ENCODE measurements around the gene COL12A1.

Gene COL12A1

DNA sequence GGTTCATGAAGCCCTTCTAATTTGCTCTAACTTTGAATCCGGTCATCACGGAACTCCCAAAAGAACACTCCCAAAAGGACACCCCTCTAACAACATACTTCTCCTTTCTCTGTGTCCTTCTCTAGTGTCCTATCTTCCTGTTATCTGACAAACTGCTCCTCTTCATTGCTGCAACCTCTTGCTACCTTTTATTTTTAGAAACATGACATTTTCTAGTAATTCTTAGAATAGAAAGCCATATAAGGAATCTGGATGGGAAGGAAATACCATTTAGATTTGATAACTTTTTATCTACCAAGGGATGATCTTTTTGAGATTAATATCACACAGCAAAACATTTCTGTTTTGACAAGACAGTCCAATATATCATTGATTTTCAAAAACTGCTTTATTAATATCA is 63.1 kb downstream of the COL12A1 start:
- no peak for DNase-seq (ENCODE audit: low spot score)

DNA sequence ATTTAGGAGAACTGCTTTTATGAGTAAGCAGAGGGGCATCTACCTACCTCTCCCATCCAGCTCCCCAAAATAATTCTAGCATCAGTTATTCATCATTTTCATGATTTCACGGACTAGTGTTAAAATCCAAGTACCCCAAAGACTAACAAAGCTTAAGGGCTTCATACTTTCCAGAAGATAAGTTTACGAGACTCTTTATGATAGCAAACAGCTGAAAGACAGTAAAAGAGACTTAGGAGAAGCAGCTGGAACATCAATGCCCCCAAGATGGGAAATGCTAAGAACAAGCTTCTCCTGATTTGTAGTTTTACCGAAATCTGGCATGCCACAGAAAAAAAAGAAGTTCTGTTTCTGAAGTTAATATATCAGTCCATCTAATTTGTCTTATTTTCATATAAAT is 70.0 kb downstream of the COL12A1 start:
- DNase-seq (ENCODE audit: low spot score), result no peak

DNA sequence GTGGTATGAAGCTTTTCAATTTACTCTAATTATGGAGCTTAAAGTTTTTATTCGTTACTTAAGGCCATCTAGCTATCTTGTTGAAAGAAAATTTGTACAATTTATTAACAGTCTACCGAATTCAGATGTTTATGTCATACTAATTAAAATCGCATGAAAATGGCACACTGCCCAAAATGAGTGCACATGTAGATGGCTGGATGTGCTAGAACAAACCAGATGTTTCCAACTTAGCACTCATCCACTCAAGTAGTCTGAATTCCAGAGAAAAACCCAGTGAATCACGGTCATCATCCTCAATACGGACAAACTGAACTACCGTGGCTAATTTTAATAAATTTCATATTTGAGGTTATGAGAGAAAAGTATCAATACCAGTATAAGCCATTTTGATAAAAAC is 70.4 kb downstream of the COL12A1 start:
- DNase-seq (ENCODE audit: low spot score), result no peak

DNA sequence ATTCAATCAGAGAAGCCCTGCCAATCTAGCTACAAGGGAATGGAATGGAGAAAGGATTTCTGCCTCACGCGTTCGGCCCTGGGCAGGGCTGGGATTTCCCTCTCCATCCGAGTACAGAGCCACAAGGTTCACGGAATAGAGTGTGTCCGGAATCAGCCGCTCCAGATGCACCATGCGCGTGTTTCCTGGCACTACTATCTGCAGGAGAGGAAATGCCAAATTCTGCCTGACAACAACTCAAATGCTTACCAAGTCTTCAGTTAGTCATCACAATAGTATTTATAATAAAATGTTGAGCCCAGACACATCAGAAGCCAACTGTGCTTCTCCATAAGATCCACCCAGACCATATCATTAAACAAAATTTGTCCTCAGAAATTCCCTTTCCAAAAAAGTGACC is 75.1 kb downstream of the COL12A1 start:
- no peak for DNase-seq (ENCODE audit: low spot score)

DNA sequence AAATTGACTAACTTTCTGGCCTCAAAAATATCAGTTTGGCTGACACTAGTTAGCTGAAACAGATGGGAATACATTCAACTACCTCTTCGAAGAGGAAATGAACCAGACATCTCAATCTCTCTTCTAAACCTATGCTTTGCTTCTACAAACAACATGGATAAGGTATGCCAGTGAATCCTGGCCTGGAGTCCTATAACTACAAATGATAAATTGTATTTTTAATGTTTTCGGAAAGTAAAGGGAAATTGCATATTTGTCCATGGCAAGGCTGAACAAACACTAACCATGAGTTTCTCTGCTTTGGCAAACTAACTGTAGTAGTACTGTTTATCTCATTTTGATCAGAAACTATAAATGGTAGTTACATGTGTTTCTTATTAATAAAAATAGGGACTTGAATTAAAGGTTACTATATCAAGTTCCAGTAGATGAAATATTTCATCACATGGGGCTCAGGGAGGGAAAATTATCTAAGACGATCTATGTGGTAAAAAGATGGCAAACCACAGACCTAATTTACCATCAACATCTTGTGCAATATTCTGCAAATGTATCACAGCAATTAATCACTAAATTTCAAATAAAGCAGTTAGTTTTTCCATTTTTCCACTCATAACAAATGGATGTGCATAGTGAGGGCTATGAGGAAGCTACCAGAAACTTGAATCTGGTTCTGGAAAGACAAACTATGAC is 76.8 kb downstream of the COL12A1 start:
- DNase-seq (ENCODE audit: low spot score), result no peak

DNA sequence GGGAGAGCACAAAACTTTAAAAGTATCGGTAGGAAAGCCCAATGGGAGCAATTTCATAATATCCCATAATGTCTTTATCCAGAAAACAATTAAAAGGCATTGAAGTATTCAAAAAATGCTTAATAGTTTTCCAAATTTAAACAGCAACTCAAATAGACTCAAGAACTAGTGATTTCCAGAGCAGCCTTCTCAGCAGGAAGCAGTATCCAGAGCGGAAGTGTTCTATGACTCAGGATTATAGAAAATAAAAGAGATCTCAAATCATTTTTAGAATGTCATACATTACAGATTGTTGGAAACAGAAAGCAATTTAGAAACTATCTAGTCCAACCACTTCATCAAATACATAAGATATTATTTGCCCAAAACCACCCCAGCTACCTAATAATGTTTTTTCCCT is 79.3 kb downstream of the COL12A1 start:
- DNase-seq (ENCODE audit: low spot score), result no peak

GRCh38 chr6:75124983-75125382 is 80.9 kb downstream of the COL12A1 start:
- DNase-seq (ENCODE audit: low spot score), result no peak

- no peak for DNase-seq (ENCODE audit: low spot score)
Measured at GRCh38 chr6:75124085-75124484, 81.8 kb downstream of the COL12A1 start.

DNA sequence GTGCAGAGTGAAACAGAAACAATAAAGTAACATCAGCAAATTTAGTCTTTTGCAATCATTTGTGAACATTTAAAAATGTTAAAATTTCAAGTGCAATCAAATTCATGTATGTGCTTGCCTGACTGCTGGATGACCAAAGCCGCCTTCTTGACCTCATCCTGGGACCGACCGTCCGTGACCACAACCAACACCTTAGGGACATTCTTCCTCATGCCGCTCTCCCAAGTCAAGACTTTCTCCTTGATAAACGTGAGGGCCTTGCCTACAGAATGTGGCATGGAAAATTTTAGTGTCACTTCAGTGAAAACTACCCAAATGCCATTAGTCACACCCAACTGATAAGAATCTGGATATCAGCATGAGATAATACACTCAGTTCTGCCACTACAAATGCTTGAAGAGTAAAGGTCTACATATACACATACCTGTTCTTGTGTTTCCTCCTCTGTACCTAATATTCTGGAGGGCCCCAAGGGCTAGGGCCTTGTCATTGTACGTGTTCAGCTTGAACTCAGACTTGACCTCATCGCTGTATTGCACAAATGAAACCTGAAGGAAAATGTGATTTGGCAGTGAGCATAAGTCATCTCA is 86.8 kb downstream of the COL12A1 start:
- DNase-seq (ENCODE audit: low spot score), result no peak

DNA sequence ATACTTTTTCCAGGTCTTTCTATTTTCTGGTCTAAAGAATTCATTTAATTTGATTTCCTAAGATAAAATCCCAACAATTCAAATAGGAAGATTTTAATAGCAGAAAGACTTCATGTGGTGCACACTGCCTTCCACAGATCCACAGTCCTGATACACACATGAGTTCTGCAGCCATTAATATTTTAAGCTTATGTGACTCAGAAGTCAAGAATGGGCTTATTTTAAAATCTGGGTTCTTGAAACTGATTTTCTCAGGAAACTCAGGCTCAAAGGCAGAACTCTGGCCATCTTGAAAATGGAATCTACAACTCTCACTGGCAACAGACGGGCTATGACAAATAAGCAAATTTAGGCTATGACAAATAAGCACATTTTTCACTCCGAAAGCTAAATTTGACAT is 88.2 kb downstream of the COL12A1 start:
- no peak for DNase-seq (ENCODE audit: low spot score)

DNA sequence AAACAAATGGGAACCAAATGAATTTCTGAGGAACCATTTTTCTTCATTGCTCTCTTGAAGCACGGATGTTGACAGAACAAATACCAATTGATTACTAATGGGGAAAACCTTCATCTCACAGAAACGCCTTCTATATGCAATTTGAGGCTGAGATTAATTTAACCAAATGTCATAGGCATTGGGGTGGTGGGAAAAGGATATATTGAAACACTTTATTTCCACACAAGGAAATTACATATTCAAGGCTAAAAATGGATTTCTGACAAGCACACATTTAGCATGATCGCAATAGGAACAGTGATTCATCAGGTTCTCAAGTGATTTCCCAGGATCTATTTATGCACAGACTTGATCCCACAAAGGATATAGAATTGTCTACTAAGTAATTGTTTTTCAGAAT is 88.9 kb downstream of the COL12A1 start:
- DNase-seq (ENCODE audit: low spot score), result no peak

GRCh38 chr6:75115481-75115880 is 90.4 kb downstream of the COL12A1 start:
- no peak for DNase-seq (ENCODE audit: low spot score)

- DNase-seq (ENCODE audit: low spot score), result no peak
Measured at GRCh38 chr6:75114806-75115205, 91.0 kb downstream of the COL12A1 start.

GRCh38 chr6:75114195-75114594 is 91.7 kb downstream of the COL12A1 start:
- no peak for DNase-seq (ENCODE audit: low spot score)

- no peak for DNase-seq (ENCODE audit: low spot score)
Measured at GRCh38 chr6:75113446-75113845, 92.4 kb downstream of the COL12A1 start.

DNA sequence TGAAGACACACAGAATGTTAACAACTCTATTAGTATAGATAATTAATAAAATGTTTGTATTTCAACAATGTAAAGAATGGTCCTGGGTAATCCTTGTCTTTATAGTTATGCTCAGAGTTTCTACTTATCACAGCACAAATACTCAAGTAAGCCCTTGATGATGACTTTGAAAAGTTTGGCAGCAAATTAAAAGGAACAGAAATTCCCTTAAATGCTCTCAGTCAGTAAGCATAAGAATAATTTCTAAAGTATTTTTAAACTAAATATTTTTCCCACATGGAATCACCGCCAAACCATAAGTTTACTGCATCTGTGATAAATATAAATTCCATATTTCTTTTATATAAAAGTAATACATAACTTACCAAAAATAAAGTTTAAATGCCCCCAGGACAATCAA is 96.1 kb downstream of the COL12A1 start:
- no peak for DNase-seq (ENCODE audit: low spot score)

DNA sequence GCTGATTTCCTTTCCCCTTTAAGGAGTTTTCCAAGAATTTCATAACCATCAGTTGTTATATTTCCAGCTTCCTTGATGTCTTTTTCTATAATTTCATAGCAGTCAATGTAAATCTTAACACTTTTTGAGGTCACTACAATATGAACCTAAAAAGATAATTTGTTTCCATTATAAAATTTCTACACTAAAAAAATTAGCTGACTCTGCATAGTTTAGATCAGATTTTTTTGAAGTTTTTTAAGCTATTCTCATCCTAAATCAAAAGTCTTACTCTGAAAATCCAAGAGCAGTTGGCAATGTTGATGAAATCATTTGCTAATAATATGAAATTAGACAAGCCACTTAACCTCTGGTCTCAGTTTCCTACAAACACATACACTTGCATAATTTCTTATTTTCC is 96.8 kb downstream of the COL12A1 start:
- no peak for DNase-seq (ENCODE audit: low spot score)

GRCh38 chr6:75108333-75108974 is 97.4 kb downstream of the COL12A1 start:
- DNase-seq (ENCODE audit: low spot score), result no peak

- no peak for DNase-seq (ENCODE audit: low spot score)
Measured at GRCh38 chr6:75107913-75108312, 97.9 kb downstream of the COL12A1 start.

DNA sequence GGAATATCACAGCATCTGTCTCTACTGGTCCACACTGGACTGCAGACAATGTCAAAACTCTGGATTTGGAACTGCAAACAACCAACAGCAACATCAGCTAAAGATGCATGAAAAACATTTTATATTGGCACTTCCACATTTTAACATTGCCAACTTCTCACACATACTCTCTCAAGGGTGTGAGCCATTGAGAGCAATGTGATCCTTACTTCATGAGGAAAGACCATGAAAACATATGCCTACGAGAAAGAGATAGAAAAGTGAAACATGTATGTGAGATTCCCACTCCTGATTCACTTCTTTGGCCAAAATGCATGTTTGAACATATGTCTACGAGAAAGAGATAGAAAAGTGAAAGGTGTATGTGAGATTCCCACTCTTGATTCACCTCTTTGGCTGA is 99.4 kb downstream of the COL12A1 start:
- no peak for DNase-seq (ENCODE audit: low spot score)

DNA sequence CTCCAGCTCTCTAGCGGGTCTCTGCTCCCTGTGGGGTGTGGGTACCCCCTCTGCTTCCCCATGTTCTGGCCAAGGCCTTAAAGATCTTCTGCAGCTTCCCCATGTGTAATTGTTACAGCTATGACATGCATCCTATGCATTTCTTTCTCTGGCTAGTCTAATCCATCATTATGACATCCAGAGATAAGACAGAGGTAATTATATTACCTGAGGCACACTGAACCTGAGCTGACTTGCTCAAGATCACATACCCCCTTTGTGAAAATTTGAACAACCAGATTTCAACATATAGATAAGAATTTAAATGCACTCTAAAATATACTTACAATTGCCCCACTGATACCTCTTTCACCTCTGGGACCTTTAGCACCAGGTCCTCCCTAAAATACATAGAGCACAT is 102.4 kb downstream of the COL12A1 start:
- no peak for DNase-seq (ENCODE audit: low spot score)

GRCh38 chr6:75102301-75102700 is 103.6 kb downstream of the COL12A1 start:
- DNase-seq (ENCODE audit: low spot score), result no peak

GRCh38 chr6:75101896-75102295 is 104.0 kb downstream of the COL12A1 start:
- no peak for DNase-seq (ENCODE audit: low spot score)

GRCh38 chr6:75098709-75099108 is 107.1 kb downstream of the COL12A1 start:
- DNase-seq (ENCODE audit: low spot score), result peak; percentile 81

Measured in RKO (cell line).